Measurements from ENCODE around the gene PTPRG.

- no peak for TF ChIP-seq CTCF (IDR thresholded peaks at IDR 0.05)
- TF ChIP-seq POLR2A (IDR thresholded peaks at IDR 0.05), result no peak
Measured at GRCh38 chr3:61839256-61839655, 277.9 kb downstream of the PTPRG start.

Data from right lobe of liver (tissue), 4 donors.